Measurements from ENCODE around the gene ERP27. TPM values are rescaled to one million over a fixed set of nuclear protein-coding genes. Genes with fewer than 3 reads are reported as not detected.

The ERP27 gene
- total RNA-seq, 1 experiment from 2014 or later: not detected

DNA sequence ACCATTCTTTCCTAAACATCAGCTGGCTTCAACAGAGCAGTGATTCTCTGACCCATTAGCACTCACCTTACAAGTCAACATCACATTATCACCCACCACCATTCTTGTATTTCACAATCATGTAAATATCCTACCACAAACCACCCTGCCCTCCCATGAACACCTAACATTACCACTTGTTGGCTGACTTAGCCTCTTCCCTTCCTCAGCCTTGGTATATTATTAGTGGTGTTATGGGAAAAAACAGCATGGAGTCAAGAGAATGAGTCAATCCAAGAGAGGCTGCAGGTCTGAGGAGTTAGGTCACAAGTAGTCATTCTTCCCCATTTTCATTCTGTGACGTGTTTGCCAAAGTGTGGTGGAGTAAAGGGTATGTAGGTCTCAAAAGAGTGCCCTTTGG lies 30.4 kb downstream of the ERP27 start:
- no peak for DNase-seq (ENCODE audit: low read depth, low spot score)
- Histone ChIP-seq H3K9me3 (ENCODE audit: control insufficient read depth, insufficient read depth, low read depth, low read length) (no peaks in the 10 kb centered on the region), H3K27ac (ENCODE audit: low read length) (no peak overlapping the region), H3K4me3 (ENCODE audit: low read depth in 2 of 2, low read length in 2 of 2) (no peak overlapping the region), H3K36me3 (ENCODE audit: control insufficient read depth, insufficient read depth, low read length) (no peaks in the 10 kb centered on the region), H3K27me3 (ENCODE audit: control insufficient read depth, insufficient read depth, low read length) (no peaks in the 10 kb centered on the region), H3K4me1 (ENCODE audit: control insufficient read depth, insufficient read depth, low read length) (no peaks in the 10 kb centered on the region)
- ChIA-PET POLR2A (no interaction called here), CTCF (no interaction called here)
- no TSS peak for BruUV-seq (replicated peaks)
- ATAC-seq: no peak
- TF ChIP-seq SIN3A (IDR thresholded peaks at IDR 0.05; ENCODE audit: borderline replicate concordance, insufficient read depth, low read depth, low read length): no peak
- no peak for TF ChIP-seq CTCF (IDR thresholded peaks at IDR 0.05)
- TF ChIP-seq, protein P1, sequence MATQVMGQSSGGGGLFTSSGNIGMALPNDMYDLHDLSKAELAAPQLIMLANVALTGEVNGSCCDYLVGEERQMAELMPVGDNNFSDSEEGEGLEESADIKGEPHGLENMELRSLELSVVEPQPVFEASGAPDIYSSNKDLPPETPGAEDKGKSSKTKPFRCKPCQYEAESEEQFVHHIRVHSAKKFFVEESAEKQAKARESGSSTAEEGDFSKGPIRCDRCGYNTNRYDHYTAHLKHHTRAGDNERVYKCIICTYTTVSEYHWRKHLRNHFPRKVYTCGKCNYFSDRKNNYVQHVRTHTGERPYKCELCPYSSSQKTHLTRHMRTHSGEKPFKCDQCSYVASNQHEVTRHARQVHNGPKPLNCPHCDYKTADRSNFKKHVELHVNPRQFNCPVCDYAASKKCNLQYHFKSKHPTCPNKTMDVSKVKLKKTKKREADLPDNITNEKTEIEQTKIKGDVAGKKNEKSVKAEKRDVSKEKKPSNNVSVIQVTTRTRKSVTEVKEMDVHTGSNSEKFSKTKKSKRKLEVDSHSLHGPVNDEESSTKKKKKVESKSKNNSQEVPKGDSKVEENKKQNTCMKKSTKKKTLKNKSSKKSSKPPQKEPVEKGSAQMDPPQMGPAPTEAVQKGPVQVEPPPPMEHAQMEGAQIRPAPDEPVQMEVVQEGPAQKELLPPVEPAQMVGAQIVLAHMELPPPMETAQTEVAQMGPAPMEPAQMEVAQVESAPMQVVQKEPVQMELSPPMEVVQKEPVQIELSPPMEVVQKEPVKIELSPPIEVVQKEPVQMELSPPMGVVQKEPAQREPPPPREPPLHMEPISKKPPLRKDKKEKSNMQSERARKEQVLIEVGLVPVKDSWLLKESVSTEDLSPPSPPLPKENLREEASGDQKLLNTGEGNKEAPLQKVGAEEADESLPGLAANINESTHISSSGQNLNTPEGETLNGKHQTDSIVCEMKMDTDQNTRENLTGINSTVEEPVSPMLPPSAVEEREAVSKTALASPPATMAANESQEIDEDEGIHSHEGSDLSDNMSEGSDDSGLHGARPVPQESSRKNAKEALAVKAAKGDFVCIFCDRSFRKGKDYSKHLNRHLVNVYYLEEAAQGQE (IDR thresholded peaks at IDR 0.05; ENCODE audit: insufficient read depth in 1 of 2, low read depth in 2 of 2, low read length in 1 of 2): no peak
- TF ChIP-seq TCF7L2 (IDR thresholded peaks at IDR 0.05; ENCODE audit: low read depth, low read length): no peak
- no peak for TF ChIP-seq POLR2AphosphoS5 (IDR thresholded peaks at IDR 0.05; ENCODE audit: low read depth, low read length)
- in situ Hi-C loops (cut with HindIII; ENCODE audit: low pct_unique_long_range_greater_than_20kb, low sequenced_read_pairs) (no loop called here), intact Hi-C loops (cut with micrococcal nuclease; ENCODE audit: unreplicated experiment) (no loop called here)

- in situ Hi-C loops (cut with HindIII; ENCODE audit: low pct_unique_long_range_greater_than_20kb, low sequenced_read_pairs) (no loop called here), intact Hi-C loops (cut with micrococcal nuclease; ENCODE audit: unreplicated experiment) (no loop called here)
- Histone ChIP-seq H3K36me3 (ENCODE audit: control insufficient read depth, insufficient read depth, low read length) (no peaks in the 10 kb centered on the region), H3K9me3 (ENCODE audit: control insufficient read depth, insufficient read depth, low read depth, low read length) (no peaks in the 10 kb centered on the region), H3K4me3 (ENCODE audit: low read depth in 2 of 2, low read length in 2 of 2) (no peak overlapping the region), H3K4me1 (ENCODE audit: control insufficient read depth, insufficient read depth, low read length) (no peaks in the 10 kb centered on the region), H3K27me3 (ENCODE audit: control insufficient read depth, insufficient read depth, low read length) (no peaks in the 10 kb centered on the region), H3K27ac (ENCODE audit: low read length) (no peak overlapping the region)
- no TSS peak for BruUV-seq (replicated peaks)
- TF ChIP-seq CTCF (IDR thresholded peaks at IDR 0.05) (no peak), POLR2AphosphoS5 (IDR thresholded peaks at IDR 0.05; ENCODE audit: low read depth, low read length) (no peak), SIN3A (IDR thresholded peaks at IDR 0.05; ENCODE audit: borderline replicate concordance, insufficient read depth, low read depth, low read length) (no peak), TCF7L2 (IDR thresholded peaks at IDR 0.05; ENCODE audit: low read depth, low read length) (no peak)
- TF ChIP-seq, protein P1 (IDR thresholded peaks at IDR 0.05; ENCODE audit: insufficient read depth in 1 of 2, low read depth in 2 of 2, low read length in 1 of 2): no peak
- ChIA-PET POLR2A (no interaction called here), CTCF (no interaction called here)
- DNase-seq (ENCODE audit: low read depth, low spot score) (no peak), ATAC-seq (no peak)
Measured at GRCh38 chr12:14906114-14906513, 32.2 kb downstream of the ERP27 start.
